ENCODE data around the gene MBD3L2.
A peak's percentile ranks its signal among the peaks of the same experiment; 100 is the strongest.
"Not testable (repeated sequence)": the region's sequence is repeated elsewhere in the genome, so short reads cannot be mapped to it uniquely, and the experiment has no call there.

The MBD3L2 gene

DNA sequence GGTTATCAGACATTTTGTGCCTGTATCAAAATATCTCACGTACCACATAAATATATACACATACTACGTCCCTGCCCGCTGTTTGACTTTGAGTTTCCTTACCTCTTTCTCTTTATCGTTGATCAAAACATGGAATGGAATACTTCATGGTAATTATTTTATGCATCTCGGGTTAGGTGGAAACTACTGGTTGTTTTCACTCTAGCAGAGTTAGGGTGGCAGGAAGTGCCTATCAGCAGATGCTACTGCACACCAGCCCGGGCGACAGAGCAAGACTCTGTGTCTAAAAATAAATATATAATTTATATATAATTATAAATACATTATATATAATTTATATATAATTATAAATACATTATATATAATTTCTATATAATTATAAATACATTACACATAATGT, 3.8 kb downstream of the MBD3L2 start:
- H3K36me3 ChIP-seq (replicated peaks); in situ Hi-C loops (cut with HindIII; ENCODE audit: low pct_ligation_motif_present, low sequenced_read_pairs); DNase-seq; H3K4me3 ChIP-seq (ENCODE audit: low read depth, low read length); H3K27me3 ChIP-seq (replicated peaks); H3K27ac ChIP-seq: not testable (repeated sequence)

DNA sequence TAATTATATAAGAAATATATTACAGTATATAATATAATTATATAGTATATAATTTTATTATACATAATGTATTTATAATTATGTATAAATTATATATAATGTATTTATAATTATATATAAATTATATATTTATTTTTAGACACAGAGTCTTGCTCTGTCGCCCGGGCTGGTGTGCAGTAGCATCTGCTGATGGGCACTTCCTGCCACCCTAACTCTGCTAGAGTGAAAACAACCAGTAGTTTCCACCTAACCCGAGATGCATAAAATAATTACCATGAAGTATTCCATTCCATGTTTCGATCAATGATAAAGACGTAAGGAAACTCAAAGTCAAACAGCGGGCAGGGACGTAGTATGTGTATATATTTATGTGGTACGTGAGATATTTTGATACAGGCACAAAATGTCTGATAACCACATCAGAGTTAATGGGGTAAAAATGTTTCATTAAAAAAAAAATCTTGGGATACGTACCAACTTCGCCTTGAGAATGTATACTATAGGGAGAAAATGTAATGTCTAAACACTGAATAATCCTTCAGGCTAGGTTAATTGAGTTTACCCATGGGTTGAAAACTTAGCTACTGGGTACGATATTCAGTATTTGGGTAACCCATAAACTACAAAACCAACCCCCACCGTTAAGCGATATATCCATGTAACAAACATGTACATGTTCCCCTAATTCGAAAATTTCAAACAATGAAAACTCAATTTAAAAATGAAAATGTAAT, 5.7 kb downstream of the MBD3L2 start:
- in situ Hi-C loops (cut with HindIII; ENCODE audit: low pct_ligation_motif_present, low sequenced_read_pairs), result not testable (repeated sequence)

DNA sequence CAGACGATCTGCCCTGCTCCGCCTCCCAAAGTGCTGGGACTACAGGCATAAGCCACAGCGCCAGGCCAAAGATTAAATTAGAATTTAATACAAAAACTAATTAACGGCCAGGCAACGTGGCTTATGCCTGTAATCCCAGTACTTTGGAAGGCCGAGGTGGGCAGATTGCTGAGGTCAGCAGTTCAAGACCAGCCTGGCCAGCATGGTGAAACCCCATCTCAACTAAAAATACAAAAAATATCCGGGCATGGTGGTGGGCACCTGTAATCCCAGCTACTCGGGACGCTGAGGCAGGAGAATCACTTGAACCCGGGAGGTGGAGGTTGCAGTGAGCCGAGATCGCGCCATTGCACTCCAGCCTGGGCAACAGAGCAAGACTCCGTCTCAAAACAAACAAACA, 6.6 kb downstream of the MBD3L2 start:
- H3K4me3 ChIP-seq (ENCODE audit: low read depth, low read length); DNase-seq; H3K27ac ChIP-seq; in situ Hi-C loops (cut with HindIII; ENCODE audit: low pct_ligation_motif_present, low sequenced_read_pairs); H3K27me3 ChIP-seq (replicated peaks); H3K36me3 ChIP-seq (replicated peaks): not testable (repeated sequence)

More for the DNA sequence above, 5.7 kb downstream of the MBD3L2 start:
- not testable (repeated sequence) for H3K27ac ChIP-seq; H3K4me3 ChIP-seq (ENCODE audit: low read depth, low read length); H3K27me3 ChIP-seq (replicated peaks); H3K36me3 ChIP-seq (replicated peaks); DNase-seq

DNA sequence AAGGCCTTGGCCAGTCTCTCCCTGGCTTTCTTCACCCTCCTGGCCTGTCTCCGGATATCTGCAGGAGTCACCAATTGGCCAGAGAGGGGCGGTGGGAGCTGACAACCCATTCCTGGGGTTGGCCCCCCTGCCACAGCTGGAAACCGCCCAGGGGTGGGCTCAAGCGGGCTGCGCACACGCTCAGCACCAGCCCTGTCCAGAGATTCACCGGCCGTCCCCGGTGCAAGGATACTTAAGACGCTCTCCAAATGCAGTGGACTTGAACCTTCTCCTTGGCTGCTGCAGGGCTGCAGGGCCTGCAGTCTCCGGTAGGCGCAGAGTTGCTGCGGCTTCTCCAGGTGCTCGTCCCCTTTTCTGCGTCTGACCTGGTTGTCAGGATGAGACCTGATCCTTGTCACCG, 7.2 kb downstream of the MBD3L2 start:
- DNase-seq; in situ Hi-C loops (cut with HindIII; ENCODE audit: low pct_ligation_motif_present, low sequenced_read_pairs): not testable (repeated sequence)

DNA sequence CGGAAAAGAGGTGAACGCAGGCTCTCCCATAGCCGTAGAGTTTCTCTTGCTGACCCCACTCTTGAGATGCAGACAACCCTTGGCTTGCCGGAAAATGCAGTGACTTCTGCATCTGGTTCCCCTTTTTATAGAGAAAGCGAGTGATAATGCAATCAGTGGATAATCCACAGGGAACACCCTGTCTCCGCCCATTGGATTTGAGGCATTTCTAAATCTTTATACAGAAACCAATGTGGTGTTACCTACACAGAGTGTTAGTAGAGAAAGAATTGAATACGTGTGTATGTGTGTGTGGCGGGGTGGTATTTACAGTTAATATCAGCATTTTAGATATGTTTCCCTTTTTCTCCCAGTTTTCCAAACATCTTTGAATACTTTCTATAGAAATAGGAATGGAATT, 9.5 kb downstream of the MBD3L2 start, which contains the start of gene MBD3L3:
MBD3L3 (minus strand) TSS at position 101 of the 400 bp plus-strand sequence; CDS start at position 30, 71 bp downstream.
- H3K36me3 ChIP-seq (replicated peaks); in situ Hi-C loops (cut with HindIII; ENCODE audit: low pct_ligation_motif_present, low sequenced_read_pairs); H3K4me3 ChIP-seq (ENCODE audit: low read depth, low read length); H3K27me3 ChIP-seq (replicated peaks); DNase-seq; H3K27ac ChIP-seq: not testable (repeated sequence)

More for the DNA sequence above, 7.2 kb downstream of the MBD3L2 start:
- not testable (repeated sequence) for H3K36me3 ChIP-seq (replicated peaks); H3K4me3 ChIP-seq (ENCODE audit: low read depth, low read length); H3K27ac ChIP-seq; H3K27me3 ChIP-seq (replicated peaks)

DNA sequence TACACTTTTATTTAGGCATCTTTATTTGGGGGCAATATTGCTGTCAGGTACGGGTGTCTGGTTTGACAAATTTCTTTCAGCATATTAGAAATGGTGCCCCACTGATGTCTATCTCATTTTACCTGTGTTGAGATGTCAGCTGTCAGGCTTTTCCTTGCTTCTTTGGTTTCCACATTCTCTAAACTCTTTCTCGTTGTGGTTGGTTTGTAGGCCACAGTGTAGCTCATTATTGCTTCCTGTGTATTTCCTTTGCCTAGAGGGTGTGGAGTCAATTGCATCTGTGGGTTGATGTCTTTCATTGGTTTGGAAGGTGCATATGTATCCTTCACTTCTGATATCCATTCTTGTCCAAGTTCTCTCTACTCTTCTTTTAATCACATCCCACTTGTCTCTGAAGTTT, 10.9 kb downstream of the MBD3L2 start:
- in situ Hi-C loops (cut with HindIII; ENCODE audit: low pct_ligation_motif_present, low sequenced_read_pairs); H3K4me3 ChIP-seq (ENCODE audit: low read depth, low read length); DNase-seq; H3K27me3 ChIP-seq (replicated peaks); H3K27ac ChIP-seq; H3K36me3 ChIP-seq (replicated peaks): not testable (repeated sequence)

DNA sequence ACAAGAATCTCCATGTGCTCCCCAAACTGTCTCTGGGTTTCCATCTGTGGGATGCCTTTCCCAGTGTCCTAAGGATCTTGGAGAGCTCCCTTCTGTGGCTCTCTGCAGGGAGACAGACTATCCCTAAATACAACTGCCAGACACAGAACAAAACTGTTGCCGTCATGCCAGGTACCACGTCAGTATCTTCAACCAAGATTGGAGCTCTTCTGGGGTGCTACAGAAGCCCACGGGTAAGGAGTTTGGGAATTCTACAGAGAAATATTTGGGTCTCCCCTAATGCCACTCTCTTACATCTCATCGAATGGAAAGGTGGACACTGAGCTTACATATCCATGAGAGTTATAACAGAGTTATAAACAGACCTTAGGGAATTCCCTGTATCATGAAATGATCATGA, 14.2 kb downstream of the MBD3L2 start:
- H3K27ac ChIP-seq, result no peak overlapping the region
- H3K27me3 ChIP-seq (replicated peaks), result no peaks in the 10 kb centered on the region

DNA sequence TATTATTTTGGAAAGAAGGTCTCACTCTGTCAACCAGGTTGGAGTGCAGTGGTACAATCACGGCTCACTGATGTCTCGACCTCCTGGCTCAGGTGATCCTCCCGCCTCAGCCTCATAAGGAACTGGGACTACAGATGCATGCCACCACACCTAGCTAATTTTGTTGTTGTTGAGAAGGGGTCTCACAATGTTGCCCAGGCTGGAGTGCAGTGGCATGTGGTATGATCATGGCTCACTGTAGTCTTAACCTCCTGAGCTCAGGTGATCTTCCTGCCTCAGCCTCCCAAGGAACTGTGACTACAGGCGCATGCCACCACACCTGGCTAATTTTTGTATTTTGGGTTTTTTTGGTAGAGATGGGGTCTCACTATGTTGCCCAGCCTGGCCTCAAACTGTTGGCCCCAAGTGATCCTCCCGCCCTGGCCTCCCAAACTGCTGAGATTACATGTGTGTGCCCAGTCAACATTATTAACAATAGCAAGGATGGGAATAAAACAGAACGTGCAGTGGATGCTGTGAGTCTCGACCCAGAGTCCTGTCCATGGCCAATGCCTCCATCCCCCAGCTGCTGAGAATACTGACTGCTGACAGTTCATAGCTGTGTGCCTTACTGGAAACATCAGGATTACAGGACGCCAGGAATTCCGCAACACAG, 14.8 kb downstream of the MBD3L2 start:
- no peak overlapping the region for H3K4me3 ChIP-seq (ENCODE audit: low read depth, low read length)
- no peak overlapping the region for H3K27ac ChIP-seq
- H3K27me3 ChIP-seq (replicated peaks), result no peaks in the 10 kb centered on the region
- no peak for DNase-seq
- in situ Hi-C loops (cut with HindIII; ENCODE audit: low pct_ligation_motif_present, low sequenced_read_pairs), result no loop called here
- no peaks in the 10 kb centered on the region for H3K36me3 ChIP-seq (replicated peaks)
- TF ChIP-seq, protein P1, sequence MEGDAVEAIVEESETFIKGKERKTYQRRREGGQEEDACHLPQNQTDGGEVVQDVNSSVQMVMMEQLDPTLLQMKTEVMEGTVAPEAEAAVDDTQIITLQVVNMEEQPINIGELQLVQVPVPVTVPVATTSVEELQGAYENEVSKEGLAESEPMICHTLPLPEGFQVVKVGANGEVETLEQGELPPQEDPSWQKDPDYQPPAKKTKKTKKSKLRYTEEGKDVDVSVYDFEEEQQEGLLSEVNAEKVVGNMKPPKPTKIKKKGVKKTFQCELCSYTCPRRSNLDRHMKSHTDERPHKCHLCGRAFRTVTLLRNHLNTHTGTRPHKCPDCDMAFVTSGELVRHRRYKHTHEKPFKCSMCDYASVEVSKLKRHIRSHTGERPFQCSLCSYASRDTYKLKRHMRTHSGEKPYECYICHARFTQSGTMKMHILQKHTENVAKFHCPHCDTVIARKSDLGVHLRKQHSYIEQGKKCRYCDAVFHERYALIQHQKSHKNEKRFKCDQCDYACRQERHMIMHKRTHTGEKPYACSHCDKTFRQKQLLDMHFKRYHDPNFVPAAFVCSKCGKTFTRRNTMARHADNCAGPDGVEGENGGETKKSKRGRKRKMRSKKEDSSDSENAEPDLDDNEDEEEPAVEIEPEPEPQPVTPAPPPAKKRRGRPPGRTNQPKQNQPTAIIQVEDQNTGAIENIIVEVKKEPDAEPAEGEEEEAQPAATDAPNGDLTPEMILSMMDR (IDR thresholded peaks at IDR 0.05; ENCODE audit: low read depth, low read length, missing control alignments), result no peak

More for the DNA sequence above, 14.2 kb downstream of the MBD3L2 start:
- TF ChIP-seq, protein P1 (IDR thresholded peaks at IDR 0.05; ENCODE audit: low read depth, low read length, missing control alignments), result no peak
- in situ Hi-C loops (cut with HindIII; ENCODE audit: low pct_ligation_motif_present, low sequenced_read_pairs), result no loop called here
- Histone ChIP-seq H3K36me3 (replicated peaks) (no peaks in the 10 kb centered on the region), H3K4me3 (ENCODE audit: low read depth, low read length) (no peak overlapping the region)
- DNase-seq, result no peak

DNA sequence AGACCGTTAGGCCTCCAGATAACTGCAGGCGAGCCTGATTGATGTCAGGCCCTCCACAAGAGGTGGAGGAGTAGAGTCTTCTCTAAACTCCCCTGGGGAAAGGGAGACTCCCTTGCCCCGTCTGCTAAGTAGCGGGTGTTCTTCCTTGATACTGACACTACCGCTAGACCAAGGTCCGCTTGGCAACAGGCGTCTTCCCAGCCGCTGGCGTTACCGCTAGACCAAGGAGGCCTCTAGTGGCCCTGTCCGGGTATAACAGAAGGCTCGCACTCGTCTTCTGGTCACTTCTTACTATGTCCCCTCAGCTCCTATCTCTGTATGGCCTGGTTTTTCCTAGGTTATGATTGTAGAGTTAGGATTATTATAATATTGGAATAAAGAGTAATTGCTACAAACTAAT, 18.0 kb downstream of the MBD3L2 start:
- H3K27ac ChIP-seq; H3K4me3 ChIP-seq (ENCODE audit: low read depth, low read length); H3K36me3 ChIP-seq (replicated peaks); H3K27me3 ChIP-seq (replicated peaks); in situ Hi-C loops (cut with HindIII; ENCODE audit: low pct_ligation_motif_present, low sequenced_read_pairs): not testable (repeated sequence)
- DNase-seq, result peak; percentile 9
- TF ChIP-seq, protein P1 (IDR thresholded peaks at IDR 0.05; ENCODE audit: low read depth, low read length, missing control alignments), result peak; percentile 52

Measured in brain microvascular endothelial cell (primary cell).